Stimulated activated CD4-positive, alpha-beta T cell treated with anti-CD3 and anti-CD28 coated beads, Interleukin-12 subunit alpha, Interleukin-12 subunit beta, amount 100 ng/mL, for 24 hours (primary cell): Measurements from ENCODE around the gene SH2D6.

Experiments
- DNase-seq, 2 experiments: peaks; one replicate each; pipeline ENCODE4 v3.0.0-alpha.2; 2020; ENCODE audit warnings: low read depth in 2 of 2

SH2D6 gene

DNA sequence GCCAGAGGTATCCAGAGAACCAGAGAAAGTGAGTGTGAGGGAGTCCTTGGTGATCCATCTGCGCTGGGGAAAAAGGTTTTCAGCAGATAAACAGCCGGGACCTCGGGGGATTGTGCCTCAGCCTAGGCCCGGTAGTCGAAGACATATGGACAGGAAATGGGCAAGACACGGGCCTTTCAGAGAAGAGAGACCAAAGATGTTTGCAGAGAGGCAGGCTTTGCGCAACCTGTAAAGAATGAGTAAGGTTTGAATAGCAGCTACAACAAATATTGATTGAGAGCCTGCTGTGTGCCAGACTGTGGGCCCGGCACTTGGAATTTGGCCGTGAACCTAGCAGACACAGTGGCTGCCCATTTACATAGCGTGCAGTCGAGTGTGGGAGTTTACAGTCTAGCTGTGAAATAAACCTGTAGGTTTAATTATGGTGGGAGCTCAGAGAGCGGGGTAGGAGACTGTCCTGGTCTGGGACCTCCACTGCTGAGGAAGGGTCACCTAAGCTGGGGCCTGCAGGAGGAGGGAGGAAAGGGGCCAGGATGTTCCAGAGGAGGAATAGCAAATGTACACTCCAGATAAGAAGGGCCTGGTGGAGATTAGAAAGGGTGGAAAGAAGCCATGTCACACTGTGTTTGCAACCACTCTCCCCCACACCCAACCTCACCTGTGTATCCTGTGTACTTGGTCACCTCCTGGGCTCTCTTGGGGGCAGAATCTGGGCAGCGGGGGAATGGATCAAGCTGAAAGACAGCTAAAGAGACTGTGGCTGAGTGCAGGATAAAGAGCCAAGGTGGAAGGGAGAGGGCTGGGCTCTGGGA lies 3.0 kb downstream of the SH2D6 start:
- no peak for DNase-seq

- no peak for DNase-seq
These were observed 3.6 kb downstream of the SH2D6 start for GRCh38 chr2:85422072-85422457.

GRCh38 chr2:85423525-85423924 lies 5.0 kb downstream of the SH2D6 start:
- DNase-seq, result no peak

DNA sequence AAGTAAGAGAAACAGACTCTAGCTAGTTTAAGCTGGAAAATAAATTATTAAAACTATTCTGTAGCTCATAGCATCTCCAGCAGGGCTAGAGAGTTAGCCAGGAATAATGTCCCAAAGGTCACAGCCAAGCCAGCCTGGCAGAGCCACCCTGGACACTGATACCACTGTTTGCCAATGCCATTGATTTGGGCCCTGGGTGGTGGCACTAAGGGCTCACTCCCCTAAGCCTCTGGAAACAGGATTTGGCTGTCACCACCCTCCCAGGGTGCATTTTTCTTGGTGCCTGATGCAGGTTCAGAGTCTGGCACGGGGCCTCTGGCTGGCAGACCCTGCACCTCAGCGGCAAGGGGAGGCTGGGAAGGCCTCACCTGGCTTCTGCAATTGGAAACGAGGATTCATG lies 7.1 kb downstream of the SH2D6 start:
- DNase-seq, result no peak

GRCh38 chr2:85427300-85427835 lies 8.9 kb downstream of the SH2D6 start:
- DNase-seq, result no peak

DNA sequence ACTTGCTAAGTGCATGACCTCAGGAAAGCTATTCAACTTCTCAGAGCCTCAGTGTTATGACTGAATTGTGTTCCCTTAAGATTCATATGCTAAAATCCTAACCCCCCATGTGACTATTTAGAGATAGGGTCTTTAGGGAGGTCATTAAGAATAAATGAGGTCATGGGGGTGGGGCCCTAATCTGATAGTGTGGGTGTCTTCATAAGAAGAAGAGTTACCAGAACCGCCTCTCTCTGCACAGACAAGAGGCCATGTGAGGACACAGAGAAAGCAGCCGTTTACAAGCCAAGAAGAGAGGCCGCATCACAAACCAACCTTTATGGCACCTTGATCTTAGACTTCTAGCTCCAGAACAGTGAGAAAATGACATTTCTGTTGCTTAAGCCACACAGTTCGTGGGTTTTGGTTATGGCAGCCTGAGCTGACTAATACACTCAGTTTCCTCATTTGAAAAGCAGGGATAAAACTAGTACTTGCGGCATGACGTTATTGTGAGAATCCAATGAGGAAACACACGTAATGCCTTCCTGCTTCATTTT lies 9.9 kb downstream of the SH2D6 start:
- DNase-seq, result no peak

GRCh38 chr2:85429213-85429923 lies 10.9 kb downstream of the SH2D6 start:
- DNase-seq, result no peak

GRCh38 chr2:85429924-85430289 lies 11.4 kb downstream of the SH2D6 start:
- no peak for DNase-seq

DNA sequence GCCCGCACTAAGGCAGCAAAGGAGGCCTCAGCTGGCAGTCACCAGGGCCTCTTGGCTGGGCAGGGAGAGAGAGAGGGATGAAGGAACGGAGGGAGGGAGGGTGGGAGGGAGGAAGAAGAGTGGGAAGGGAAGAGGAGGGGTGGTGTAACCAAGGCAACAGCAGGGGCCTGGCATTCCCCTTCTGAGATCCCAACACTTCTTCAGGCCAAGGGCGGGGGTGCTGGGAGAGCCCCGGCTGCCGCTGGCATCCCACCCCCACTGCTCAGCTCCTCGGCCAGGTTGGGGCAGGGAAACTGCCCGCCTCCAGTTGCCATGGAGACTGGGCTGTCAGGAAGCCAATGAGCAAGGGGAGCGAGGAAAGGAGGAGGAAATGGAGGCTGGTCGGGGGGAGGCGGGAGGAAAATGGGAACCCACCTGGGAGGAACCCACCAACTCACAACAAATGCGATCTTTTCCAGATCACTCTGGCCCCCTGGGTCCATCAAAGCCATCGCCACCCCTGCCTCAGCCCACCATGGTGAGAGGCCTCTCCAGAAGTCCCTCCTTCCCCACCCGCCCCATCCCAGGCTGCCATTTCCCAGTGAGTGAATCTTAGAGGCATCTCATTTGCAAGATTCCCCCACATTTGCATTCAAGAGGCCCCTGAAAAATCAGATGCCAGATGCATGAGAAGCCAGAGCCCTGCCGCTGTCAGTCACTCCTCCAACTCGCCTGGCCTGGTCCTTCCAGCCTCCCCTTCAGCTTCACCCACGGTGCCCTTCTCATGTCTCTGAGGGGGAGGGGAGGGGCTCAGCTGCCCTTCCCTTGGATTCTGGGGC lies 12.4 kb downstream of the SH2D6 start:
- no peak for DNase-seq

DNA sequence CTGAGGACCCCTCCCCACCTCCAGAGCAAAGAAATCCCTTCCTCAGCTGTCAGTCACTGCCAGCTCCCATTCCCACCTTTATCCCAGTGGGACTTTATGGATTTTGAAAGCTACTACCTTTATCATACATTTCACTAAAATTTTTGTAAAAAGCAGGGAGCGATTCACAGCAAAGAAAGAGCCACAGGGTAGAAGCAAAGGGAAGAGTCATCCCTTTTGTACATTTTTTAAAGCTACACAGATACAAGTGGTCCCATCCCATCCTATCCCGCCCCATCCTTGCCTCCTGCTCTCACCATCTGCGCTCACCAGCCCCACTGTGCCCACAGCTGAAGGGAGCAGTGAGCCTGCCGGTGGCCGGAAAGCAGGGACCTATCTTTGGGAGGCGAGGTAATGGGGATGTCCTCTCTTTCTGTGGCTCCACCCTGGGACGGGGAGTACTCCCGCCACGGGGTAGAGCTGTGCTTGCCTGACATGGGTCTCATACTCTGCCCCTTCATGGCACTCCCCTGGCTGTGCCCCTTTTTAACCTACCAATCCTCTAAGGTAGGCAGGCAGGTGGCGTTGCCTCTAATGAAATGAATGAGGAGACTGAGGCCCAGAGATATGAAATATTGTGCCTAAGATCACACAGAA lies 13.2 kb downstream of the SH2D6 start:
- no peak for DNase-seq

- DNase-seq, result no peak
These were observed 15.1 kb downstream of the SH2D6 start for GRCh38 chr2:85433511-85434089.

GRCh38 chr2:85434696-85435095 lies 16.2 kb downstream of the SH2D6 start:
- no peak for DNase-seq

- DNase-seq, result no peak
These were observed 16.9 kb downstream of the SH2D6 start for GRCh38 chr2:85435220-85435958.

GRCh38 chr2:85435981-85436835 lies 17.7 kb downstream of the SH2D6 start:
- no peak for DNase-seq

GRCh38 chr2:85436836-85437487 lies 18.4 kb downstream of the SH2D6 start:
- DNase-seq, result no peak

DNA sequence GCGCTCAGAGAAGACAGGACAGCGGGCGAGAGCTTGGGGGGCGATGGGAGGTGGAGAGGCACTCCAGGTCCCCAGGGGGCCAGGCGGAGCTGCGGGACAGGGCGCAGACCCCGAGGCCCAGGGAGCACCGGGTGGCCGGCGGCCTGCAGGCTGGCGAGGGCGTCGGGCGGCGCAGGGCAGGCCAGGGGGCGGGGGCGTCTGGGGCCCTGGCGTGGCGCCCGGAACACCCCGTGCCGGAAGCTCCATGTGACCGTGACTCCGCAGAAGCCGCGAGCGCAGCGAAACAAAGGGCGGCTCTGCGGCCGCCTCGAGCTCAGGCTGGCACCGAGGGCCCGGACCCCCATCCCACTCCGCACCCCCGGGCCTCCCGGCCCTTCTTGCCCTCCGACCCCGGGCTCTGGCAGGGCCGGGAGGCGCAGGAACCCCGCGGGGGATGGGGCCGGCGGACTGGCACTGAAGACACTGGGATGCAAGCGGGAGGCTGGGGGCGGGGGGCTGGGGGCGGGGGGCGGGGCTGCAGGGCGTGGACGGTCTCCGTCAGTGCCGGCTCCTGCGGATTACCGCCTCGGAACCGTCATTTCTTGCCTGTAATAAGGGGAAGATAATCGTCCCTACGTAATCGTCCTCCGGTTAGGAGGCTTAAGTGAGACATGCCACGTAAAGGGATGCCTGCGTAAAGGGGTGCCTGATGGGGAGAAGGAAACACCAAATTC lies 19.1 kb downstream of the SH2D6 start:
- peak; percentile 44 to 61 for DNase-seq

DNA sequence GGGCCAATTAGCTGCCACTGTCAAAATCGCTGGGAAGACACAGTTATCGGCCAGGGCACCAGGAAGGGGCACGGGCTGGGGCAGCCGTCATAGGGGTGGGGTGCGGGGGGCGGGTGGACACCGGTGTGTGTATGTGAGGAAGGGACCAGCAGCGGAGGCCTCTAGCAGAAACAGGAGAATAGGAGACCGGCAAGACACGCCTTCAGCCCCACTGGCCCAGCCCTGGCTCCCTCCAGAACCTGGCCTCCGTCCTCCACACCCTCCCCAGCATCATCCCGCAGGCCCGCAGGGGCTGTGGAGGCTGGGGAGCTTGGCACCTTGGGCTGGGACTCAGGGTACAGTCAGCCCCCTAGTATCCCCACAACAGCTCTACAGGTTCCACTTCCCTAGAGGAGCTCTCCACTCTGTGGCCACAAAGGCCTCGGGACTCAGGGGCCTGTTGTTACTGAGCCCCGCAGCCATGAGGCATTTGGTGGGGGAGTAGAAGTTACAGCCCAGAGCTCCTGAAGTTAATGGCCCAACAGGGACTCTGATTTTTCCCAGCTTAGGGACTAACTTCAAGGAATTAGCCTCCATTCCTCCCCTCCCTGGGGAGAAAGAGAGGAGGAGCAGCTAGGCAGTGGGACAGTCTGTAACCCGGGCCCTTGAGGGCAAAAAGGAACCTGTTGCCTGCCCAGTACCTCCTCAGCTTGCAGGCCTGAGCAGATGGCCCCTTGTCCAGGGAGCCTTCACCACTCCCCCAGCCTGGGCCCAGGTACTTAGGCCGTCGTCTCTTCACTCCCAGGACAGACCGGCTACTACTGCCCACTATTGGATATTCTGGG lies 19.9 kb downstream of the SH2D6 start:
- no peak for DNase-seq
